Measurements from ENCODE around the gene DLGAP1.

The DLGAP1 gene

GRCh38 chr18:3982541-3982940 lies 472.6 kb downstream of the DLGAP1 start:
- DNase-seq (ENCODE audit: low read depth), result no peak

GRCh38 chr18:3979024-3979423 lies 476.1 kb downstream of the DLGAP1 start:
- DNase-seq (ENCODE audit: low read depth), result no peak
- H3K4me3 ChIP-seq (ENCODE audit: low read depth, low read length), result no peak overlapping the region

More at GRCh38 chr18:3982541-3982940, 472.6 kb downstream of the DLGAP1 start:
- H3K4me3 ChIP-seq (ENCODE audit: low read depth, low read length), result no peak overlapping the region

- DNase-seq (ENCODE audit: low read depth), result no peak
These were observed 481.8 kb downstream of the DLGAP1 start for GRCh38 chr18:3973191-3973850.

GRCh38 chr18:3972291-3972930 lies 482.7 kb downstream of the DLGAP1 start:
- H3K4me3 ChIP-seq (ENCODE audit: low read depth, low read length), result no peak overlapping the region
- no peak for DNase-seq (ENCODE audit: low read depth)

More at GRCh38 chr18:3973191-3973850, 481.8 kb downstream of the DLGAP1 start:
- no peak overlapping the region for H3K4me3 ChIP-seq (ENCODE audit: low read depth, low read length)

GRCh38 chr18:3970929-3971328 lies 484.2 kb downstream of the DLGAP1 start:
- DNase-seq (ENCODE audit: low read depth), result no peak
- H3K4me3 ChIP-seq (ENCODE audit: low read depth, low read length), result no peak overlapping the region

- H3K4me3 ChIP-seq (ENCODE audit: low read depth, low read length), result no peak overlapping the region
- no peak for DNase-seq (ENCODE audit: low read depth)
These were observed 487.5 kb downstream of the DLGAP1 start for GRCh38 chr18:3967359-3968180.

GRCh38 chr18:3966642-3967358 lies 488.3 kb downstream of the DLGAP1 start:
- H3K4me3 ChIP-seq (ENCODE audit: low read depth, low read length), result no peak overlapping the region
- DNase-seq (ENCODE audit: low read depth), result no peak

- no peak for DNase-seq (ENCODE audit: low read depth)
- H3K4me3 ChIP-seq (ENCODE audit: low read depth, low read length), result no peak overlapping the region
These were observed 488.9 kb downstream of the DLGAP1 start for GRCh38 chr18:3966246-3966641.

- no peak overlapping the region for H3K4me3 ChIP-seq (ENCODE audit: low read depth, low read length)
- DNase-seq (ENCODE audit: low read depth), result no peak
These were observed 494.1 kb downstream of the DLGAP1 start for GRCh38 chr18:3960977-3961376.

- H3K4me3 ChIP-seq (ENCODE audit: low read depth, low read length), result no peak overlapping the region
- no peak for DNase-seq (ENCODE audit: low read depth)
These were observed 495.0 kb downstream of the DLGAP1 start for GRCh38 chr18:3960142-3960541.

- no peak overlapping the region for H3K4me3 ChIP-seq (ENCODE audit: low read depth, low read length)
- no peak for DNase-seq (ENCODE audit: low read depth)
These were observed 503.1 kb downstream of the DLGAP1 start for GRCh38 chr18:3952031-3952430.

GRCh38 chr18:3950668-3951404 lies 504.3 kb downstream of the DLGAP1 start:
- H3K4me3 ChIP-seq (ENCODE audit: low read depth, low read length), result no peak overlapping the region
- no peak for DNase-seq (ENCODE audit: low read depth)

GRCh38 chr18:3948958-3949357 lies 506.1 kb downstream of the DLGAP1 start:
- no peak for DNase-seq (ENCODE audit: low read depth)
- no peak overlapping the region for H3K4me3 ChIP-seq (ENCODE audit: low read depth, low read length)

GRCh38 chr18:3947383-3947782 lies 507.7 kb downstream of the DLGAP1 start:
- H3K4me3 ChIP-seq (ENCODE audit: low read depth, low read length), result no peak overlapping the region
- DNase-seq (ENCODE audit: low read depth), result no peak

GRCh38 chr18:3935305-3935704 lies 519.8 kb downstream of the DLGAP1 start:
- DNase-seq (ENCODE audit: low read depth), result no peak
- H3K4me3 ChIP-seq (ENCODE audit: low read depth, low read length), result no peak overlapping the region

GRCh38 chr18:3932276-3932675 lies 522.8 kb downstream of the DLGAP1 start:
- DNase-seq (ENCODE audit: low read depth), result no peak

GRCh38 chr18:3931542-3932112 lies 523.5 kb downstream of the DLGAP1 start:
- DNase-seq (ENCODE audit: low read depth), result no peak
- H3K4me3 ChIP-seq (ENCODE audit: low read depth, low read length), result no peak overlapping the region

More at GRCh38 chr18:3932276-3932675, 522.8 kb downstream of the DLGAP1 start:
- H3K4me3 ChIP-seq (ENCODE audit: low read depth, low read length), result no peak overlapping the region

- no peak overlapping the region for H3K4me3 ChIP-seq (ENCODE audit: low read depth, low read length)
- DNase-seq (ENCODE audit: low read depth), result no peak
These were observed 524.1 kb downstream of the DLGAP1 start for GRCh38 chr18:3931013-3931315.
